MCF 10A (cell line): ENCODE results near the gene SCAPER. TPM values are rescaled to one million over a fixed set of nuclear protein-coding genes. Genes with fewer than 3 reads are reported as not detected.

Experiments
- BruUV-seq: library from RNA; stranded (reverse); fragments of 400-500 nt; replicated peaks from 2 replicates; lab custom pipeline; 2021; lab: Mats Ljungman, UMichigan
- CTCF ChIA-PET: fragments of 300-600 bp; sonication (Branson Sonifier 250); formaldehyde crosslinking; extraction: SDS; loops from one replicate; lab custom pipeline; 2021; ENCODE audit warnings: antibody characterized with exemption, inconsistent platforms; lab: Yijun Ruan, JAX
- POLR2A ChIA-PET: fragments of 300-600, 350-650 bp; sonication (Branson Sonifier 250); formaldehyde crosslinking; extraction: SDS; loops from one replicate; lab custom pipeline; 2020; ENCODE audit warnings: antibody characterized with exemption, inconsistent platforms; lab: Yijun Ruan, JAX
- DNase-seq: peaks from one replicate; pipeline ENCODE4 v3.0.0-alpha.2; 2018; ENCODE audit not compliant: unreplicated experiment
- H3K27ac Mint-ChIP-seq: one replicate; pipeline ENCODE4 v1.8.0; 2022; ENCODE audit warnings: mild to moderate bottlenecking, low read depth, mixed read lengths; ENCODE audit not compliant: unreplicated experiment
- H3K27me3 Mint-ChIP-seq: one replicate; pipeline ENCODE4 v1.8.0; 2022; ENCODE audit warnings: mixed read lengths; ENCODE audit not compliant: insufficient read depth, unreplicated experiment
- H3K36me3 Mint-ChIP-seq: one replicate; pipeline ENCODE4 v1.8.0; 2022; ENCODE audit warnings: mild to moderate bottlenecking, moderate library complexity, mixed read lengths; ENCODE audit not compliant: insufficient read depth, unreplicated experiment
- H3K4me1 Mint-ChIP-seq: one replicate; pipeline ENCODE4 v1.8.0; 2022; ENCODE audit warnings: mixed read lengths; ENCODE audit not compliant: insufficient read depth, unreplicated experiment
- H3K4me3 Mint-ChIP-seq: one replicate; pipeline ENCODE4 v1.8.0; 2022; ENCODE audit warnings: mild to moderate bottlenecking, moderate library complexity, mixed read lengths; ENCODE audit not compliant: unreplicated experiment
- H3K9me3 Mint-ChIP-seq: one replicate; pipeline ENCODE4 v1.8.0; 2022; ENCODE audit warnings: mixed read lengths; ENCODE audit not compliant: unreplicated experiment
- CTCF ChIP-seq: fragments of 200-600 bp; IDR thresholded peaks from one replicate; pipeline ENCODE4 v1.8.0; 2022; ENCODE audit warnings: antibody characterized with exemption, mild to moderate bottlenecking; ENCODE audit not compliant: unreplicated experiment
- intact Hi-C: fragments of 100-400 bp; cut with micrococcal nuclease; formaldehyde crosslinking; loops from 2 replicates; pipeline ENCODE4 v1.14.1; 2022
- total RNA-seq: library from RNA; stranded (reverse); gene quantifications from 2 replicates; pipeline ENCODE4 v1.2.3, GENCODE V29; 2022

Gene SCAPER
- total RNA-seq, 1 experiment from 2014 or later = 9.5 TPM

- H3K4me3 Mint-ChIP-seq = no peak overlapping the region
- no peaks in the 10 kb centered on the region for H3K9me3 Mint-ChIP-seq
- no peaks in the 10 kb centered on the region for H3K27me3 Mint-ChIP-seq
- H3K27ac Mint-ChIP-seq = no peak overlapping the region
- BruUV-seq = no TSS peak
- no peaks in the 10 kb centered on the region for H3K4me1 Mint-ChIP-seq
- no peak for TF ChIP-seq CTCF
- DNase-seq = no peak
- no peaks in the 10 kb centered on the region for H3K36me3 Mint-ChIP-seq
- ChIA-PET CTCF (interaction anchor here (0.6 kb wide), 2 partner anchors 333 to 450 kb away, joined by 4 read pairs; no protein-coding TSS in a partner anchor), POLR2A (interaction anchor here (0.6 kb wide), 1 partner anchor 152 kb away, joined by 4 read pairs; no protein-coding TSS in a partner anchor)
- intact Hi-C loops = no loop called here
These were observed 257.5 kb downstream of the SCAPER start for GRCh38 chr15:76647612-76648011.

- no peak overlapping the region for H3K4me3 Mint-ChIP-seq
- no peak for TF ChIP-seq CTCF
- no TSS peak for BruUV-seq
- H3K27ac Mint-ChIP-seq = no peak overlapping the region
- ChIA-PET POLR2A (no interaction called here), CTCF (interaction anchor here (0.6 kb wide), 1 partner anchor 156 kb away, joined by 3 read pairs; no protein-coding TSS in a partner anchor)
- intact Hi-C loops = no loop called here
- no peaks in the 10 kb centered on the region for H3K4me1 Mint-ChIP-seq
- H3K27me3 Mint-ChIP-seq = no peaks in the 10 kb centered on the region
- H3K9me3 Mint-ChIP-seq = no peaks in the 10 kb centered on the region
- DNase-seq = no peak
- peaks cover 7% of the 10 kb centered on the region for H3K36me3 Mint-ChIP-seq
These were observed 260.5 kb downstream of the SCAPER start for GRCh38 chr15:76644646-76645045.

- H3K27ac Mint-ChIP-seq = no peak overlapping the region
- peak; percentile 5 for TF ChIP-seq CTCF
- H3K9me3 Mint-ChIP-seq = no peaks in the 10 kb centered on the region
- ChIA-PET CTCF (interaction anchor here (0.5 kb wide), 1 partner anchor 209 kb away, joined by 4 read pairs; no protein-coding TSS in a partner anchor), POLR2A (no interaction called here)
- peaks cover 7% of the 10 kb centered on the region for H3K36me3 Mint-ChIP-seq
- no TSS peak for BruUV-seq
- intact Hi-C loops = no loop called here
- H3K27me3 Mint-ChIP-seq = no peaks in the 10 kb centered on the region
- no peaks in the 10 kb centered on the region for H3K4me1 Mint-ChIP-seq
- no peak overlapping the region for H3K4me3 Mint-ChIP-seq
- no peak for DNase-seq
These were observed 262.5 kb downstream of the SCAPER start for GRCh38 chr15:76642671-76643070.

GRCh38 chr15:76637166-76637565 lies 268.0 kb downstream of the SCAPER start:
- CTCF ChIA-PET = no interaction called here
- no TSS peak for BruUV-seq
- no peak overlapping the region for H3K27ac Mint-ChIP-seq
- no peaks in the 10 kb centered on the region for H3K9me3 Mint-ChIP-seq
- H3K27me3 Mint-ChIP-seq = no peaks in the 10 kb centered on the region
- H3K36me3 Mint-ChIP-seq = peaks cover 13% of the 10 kb centered on the region
- POLR2A ChIA-PET = no interaction called here
- H3K4me3 Mint-ChIP-seq = no peak overlapping the region
- H3K4me1 Mint-ChIP-seq = no peaks in the 10 kb centered on the region
- intact Hi-C loops = no loop called here
- no peak for DNase-seq
- TF ChIP-seq CTCF = no peak
